Frontal cortex (tissue), 4 donors: ENCODE data around the gene TMPRSS9. TPM values are rescaled to one million over a fixed set of nuclear protein-coding genes. Genes with fewer than 3 reads are reported as not detected.
"Not testable (repeated sequence)": the region's sequence is repeated elsewhere in the genome, so short reads cannot be mapped to it uniquely, and the experiment has no call there.

Experiments used
- DNase-seq, 2 donors: peaks; one replicate each; pipeline ENCODE4 v3.0.0; 2012; ENCODE audit warnings: low spot score in 2 of 2
- FAIRE-seq: peaks from 2 replicates; lab custom pipeline; 2012; peaks lifted over from hg19 to GRCh38; lab: Jason Lieb, UNC
- total RNA-seq: library from RNA; depleted of rRNA; stranded (reverse); fragments of >200 nt; gene quantifications from one replicate; pipeline ENCODE4 v1.2.3, GENCODE V29; 2014
- donor health status: control.
- donor health status: control.
- donor health status: control.

TMPRSS9 gene
- total RNA-seq, 1 donor from 2014 or later = 0.41 TPM

DNA sequence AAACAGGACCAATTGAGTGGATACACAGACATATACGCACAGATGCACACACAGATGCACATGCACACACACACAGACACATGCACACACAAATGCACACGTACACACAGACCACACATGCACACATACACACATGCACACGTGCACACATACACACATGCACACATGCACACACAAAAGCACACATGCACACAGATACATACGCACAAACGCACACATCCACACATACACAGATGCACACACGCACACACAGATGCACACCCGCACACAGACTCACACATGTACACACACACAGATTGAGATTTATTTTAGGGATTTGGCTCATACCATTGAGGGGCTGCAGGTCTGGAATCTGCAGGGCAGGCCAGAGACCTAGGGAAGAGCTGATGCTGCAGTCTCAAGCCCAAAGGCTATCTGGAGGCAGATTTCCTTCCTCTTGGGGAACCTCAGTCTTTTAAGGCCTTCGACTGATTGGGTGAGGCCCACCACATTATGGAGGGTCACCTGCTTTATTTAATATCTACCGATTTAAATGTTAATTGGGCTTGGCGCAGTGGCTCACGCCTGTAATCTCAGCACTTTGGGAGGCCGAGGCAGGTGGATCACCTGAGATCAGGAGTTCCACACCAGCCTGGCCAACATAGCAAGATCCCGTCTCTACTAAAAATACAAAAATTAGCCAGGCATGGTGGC lies 22.6 kb downstream of the TMPRSS9 start:
- FAIRE-seq = no peak

DNA sequence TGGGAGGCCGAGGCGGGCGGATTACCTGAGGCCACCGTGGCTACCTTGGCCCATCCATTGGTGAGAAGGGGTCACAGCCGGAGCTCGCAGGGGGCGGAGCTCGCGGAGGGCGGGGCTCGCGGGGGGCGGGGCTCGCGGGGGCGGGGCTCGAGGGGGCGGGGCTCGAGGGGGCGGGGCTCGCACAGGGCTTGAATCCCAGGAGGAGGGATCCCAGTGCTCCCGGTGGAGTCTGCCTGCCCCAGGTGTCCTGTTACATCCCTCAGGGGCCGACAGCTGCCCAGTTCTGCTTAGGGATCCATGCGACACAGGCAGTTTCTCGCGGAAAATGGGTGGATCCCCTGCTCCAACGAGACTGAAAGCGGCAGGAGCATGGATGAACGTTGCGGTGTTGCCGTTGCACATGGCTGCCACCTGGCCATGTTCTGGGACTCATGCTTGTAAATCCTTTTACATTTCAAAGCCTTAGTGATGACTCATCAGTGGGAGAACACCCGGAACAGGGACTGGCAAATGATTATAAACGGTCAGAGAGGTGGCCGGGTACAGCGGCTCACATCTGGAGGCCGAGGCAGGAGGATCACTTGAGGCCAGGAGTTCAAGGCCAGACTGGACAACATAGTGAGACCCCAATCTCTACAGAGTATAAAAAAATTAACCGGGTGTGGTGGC lies 25.1 kb downstream of the TMPRSS9 start:
- no peak for DNase-seq
- no peak for FAIRE-seq

More for the DNA sequence above, 22.6 kb downstream of the TMPRSS9 start:
- DNase-seq = no peak

DNA sequence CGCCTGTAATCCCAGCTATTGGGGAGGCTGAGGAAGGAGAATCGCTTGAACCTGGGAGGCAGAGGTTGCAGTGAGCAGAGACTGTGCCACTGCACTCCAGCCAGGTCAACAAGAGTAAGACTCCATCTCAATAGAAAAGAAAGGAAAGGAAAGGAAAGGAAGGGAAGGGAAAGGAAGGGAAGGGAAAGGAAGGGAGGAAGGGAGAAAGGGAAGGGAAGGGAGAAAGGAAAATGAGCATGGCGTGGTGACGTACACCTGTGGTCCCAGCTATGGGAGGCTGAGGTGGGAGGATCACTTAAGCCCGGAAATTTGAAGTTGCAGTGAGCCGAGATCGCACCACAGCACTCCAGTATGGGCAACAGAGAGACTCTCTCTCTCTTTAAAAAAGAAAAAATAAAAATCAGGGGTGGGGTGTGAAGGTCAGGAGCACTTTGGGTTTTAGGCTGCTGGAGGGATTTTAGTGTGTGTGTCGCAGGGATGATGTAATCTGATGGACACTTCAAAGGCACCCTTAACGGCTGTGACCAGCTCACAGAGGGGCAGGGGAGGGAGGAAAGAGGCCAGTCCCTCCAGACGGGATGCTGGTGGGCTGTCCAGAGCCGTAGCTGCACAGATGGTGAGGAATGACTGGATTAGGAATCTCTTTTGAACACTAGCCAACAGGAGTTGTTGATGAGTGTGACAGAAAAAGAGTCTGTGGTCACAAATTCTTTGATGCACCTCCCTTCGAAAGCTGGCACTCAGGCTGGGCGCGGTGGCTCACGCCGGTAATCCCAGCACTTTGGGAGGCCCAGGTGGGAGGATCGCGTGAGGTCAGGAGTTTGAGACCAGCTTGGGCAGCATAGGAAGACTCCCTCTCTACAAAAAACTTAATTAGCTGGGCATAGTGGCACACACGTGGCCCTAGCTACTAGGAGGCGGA lies 27.6 kb downstream of the TMPRSS9 start:
- DNase-seq (no peak), FAIRE-seq (no peak)

DNA sequence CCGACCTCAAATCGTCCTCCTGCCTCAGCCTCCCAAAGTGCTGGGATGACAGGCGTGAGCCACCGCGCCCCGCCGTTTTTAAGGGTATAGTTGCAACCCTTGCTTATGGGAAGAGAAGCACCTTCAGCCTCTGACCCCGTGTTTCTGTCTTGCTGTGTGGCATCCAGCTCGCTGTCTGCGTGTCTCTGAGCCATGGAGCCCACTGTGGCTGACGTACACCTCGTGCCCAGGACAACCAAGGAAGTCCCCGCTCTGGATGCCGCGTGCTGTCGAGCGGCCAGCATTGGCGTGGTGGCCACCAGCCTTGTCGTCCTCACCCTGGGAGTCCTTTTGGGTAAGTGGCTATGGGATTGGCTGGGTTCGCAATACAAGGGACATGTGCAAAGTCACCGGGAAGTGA lies 29.5 kb downstream of the TMPRSS9 start:
- DNase-seq (no peak), FAIRE-seq (no peak)

DNA sequence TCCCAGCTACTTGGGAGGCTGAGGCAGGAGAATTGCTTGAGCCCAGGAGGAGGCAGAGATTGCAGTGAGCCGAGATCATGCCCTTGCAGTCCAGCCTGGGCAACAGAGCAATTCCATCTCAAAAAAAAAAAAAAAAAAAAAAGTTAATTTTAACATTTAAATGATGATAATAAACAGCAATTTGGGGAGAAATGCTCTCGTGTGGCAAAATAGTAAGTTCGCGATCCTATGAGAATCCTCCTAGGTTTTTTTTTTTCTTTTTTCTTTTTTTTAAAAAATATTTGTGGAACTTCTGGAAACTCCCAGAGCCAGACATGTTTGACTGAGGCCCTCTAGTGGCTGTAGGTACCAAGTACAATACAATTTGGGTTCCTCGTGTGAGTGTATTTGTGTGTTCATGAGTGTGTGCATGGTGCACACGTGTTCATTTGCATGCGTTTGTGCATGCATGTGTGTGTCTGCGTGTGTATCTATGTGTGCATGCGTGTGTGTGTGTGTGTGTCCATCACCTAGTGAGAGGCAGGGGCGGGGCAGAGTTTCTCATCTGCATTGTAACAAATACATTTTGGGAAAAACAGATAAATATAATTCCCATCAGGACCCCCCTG lies 31.2 kb downstream of the TMPRSS9 start:
- FAIRE-seq (no peak), DNase-seq (peak; percentile 67 to 68)

DNA sequence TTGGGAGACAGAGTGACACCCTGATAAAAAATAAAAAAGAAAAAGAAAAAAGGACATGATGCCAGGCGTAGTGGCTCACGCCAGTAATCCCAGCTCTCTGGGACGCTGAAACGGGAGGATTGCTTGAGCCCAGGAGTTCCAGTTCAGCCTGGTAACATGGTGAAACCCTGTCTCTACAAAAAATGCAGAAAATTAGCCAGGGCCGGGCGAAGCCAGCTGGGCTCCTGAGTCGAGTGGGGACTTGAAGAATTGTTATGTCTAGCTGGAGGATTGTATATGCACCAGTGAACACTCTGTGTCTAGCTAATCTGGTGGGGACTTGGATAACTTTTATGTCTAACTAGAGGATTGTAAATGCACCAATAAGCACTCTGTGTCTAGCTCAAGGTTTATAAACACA lies 32.3 kb downstream of the TMPRSS9 start:
- FAIRE-seq (no peak), DNase-seq (no peak)

DNA sequence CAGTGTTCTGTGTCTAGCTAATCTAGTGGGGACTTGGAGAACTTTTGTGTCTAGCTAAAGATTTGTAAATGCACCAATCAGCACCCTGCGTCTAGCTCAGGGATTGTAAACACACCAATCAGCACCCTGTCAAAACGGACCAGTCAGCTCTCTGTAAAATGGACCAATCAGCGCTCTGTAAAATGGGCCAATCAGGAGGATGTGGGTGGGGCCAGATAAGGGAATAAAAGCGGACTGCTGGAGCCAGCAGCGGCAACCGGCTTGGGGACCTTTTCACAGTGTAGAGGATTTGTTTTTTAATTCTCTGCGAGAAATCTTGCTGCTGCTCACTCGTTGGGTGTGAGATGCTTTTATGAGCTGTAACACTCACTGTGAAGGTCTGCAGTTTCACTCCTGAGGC lies 32.8 kb downstream of the TMPRSS9 start:
- not testable (repeated sequence) for FAIRE-seq, DNase-seq

DNA sequence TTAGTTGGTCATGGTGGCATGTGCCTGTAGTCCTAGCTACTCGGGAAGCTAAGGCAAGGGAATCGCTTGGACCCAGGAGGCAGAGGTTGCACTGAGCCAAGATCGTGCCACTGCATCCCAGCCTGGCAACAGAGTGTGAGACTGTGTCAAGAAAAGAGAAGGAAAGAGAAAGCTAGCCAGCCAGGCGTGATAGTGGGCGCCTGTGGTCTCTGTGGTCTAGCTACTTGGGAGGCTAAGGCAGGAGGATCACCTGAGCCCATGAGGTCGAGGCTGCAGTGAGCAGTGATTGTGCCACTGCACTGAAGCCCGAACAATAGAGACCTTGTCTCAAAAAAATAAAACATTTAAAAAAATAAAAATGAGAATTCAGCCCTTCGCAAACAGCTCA lies 34.0 kb downstream of the TMPRSS9 start:
- no peak for DNase-seq
- FAIRE-seq = no peak

DNA sequence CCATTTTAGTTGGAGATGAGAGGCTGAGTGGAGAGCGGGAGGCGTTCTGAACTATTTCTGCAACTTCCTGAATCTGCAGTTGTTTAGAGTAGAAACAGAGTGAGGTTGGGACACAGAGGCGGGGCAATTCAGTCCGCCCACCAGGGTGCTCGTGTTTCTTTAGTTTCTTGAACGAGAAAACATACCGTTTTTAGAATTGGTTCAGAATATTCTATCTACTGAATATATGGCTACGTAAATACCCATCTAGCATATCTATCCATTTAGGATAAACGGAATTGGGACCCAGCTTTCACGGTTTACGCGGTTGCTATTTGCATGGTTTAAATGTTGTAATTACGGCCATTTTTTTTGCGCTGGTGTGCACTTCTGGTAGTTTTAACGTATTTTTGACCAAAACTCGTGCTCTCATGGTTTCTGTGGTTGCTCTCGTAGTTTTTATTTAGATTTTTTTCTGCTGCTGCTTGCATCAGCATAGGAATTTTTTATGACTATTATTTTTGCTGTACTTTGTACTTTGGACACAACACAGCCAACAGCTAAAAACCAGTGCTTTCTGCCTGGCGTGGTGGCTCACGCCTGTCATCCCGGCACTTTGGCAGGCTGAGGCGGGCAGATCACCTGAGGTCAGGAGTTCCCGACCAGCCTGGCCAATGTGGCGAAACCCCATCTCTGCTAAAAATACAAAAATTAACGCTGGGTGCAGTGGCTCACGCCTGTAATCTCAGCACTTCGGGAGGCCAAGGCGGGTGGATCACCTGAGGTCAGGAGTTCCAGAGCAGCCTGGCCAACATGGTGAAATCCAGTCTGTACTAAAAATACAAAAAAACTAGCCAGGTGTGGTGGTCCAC lies 34.6 kb downstream of the TMPRSS9 start:
- DNase-seq = peak in 1 of 2 donors; percentile 49
- FAIRE-seq = no peak

DNA sequence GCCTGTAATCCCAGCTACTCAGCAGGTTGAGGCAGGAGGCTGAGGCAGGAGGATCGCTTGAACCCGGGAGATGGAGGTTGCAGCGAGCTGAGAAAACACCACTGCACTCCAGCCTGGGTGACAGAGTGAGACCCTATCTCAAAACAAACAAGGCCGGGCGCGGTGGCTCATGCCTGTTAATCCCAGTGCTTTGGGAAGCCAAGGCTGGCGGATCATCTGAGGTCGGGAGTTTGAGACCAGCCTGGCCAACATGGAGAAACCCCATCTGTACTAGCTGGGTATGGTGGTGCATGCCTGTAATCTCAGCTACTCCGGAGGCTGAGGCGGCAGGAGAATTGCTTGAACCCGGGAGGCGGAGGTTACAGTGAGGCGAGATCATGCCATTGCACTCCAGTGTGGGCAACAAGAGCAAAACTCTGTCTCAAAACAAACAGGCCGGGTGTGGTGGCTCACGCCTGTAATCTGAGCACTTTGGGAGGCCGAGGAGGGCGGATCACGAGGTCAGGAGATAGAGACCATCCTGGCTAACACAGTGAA lies 35.3 kb downstream of the TMPRSS9 start:
- not testable (repeated sequence) for FAIRE-seq

DNA sequence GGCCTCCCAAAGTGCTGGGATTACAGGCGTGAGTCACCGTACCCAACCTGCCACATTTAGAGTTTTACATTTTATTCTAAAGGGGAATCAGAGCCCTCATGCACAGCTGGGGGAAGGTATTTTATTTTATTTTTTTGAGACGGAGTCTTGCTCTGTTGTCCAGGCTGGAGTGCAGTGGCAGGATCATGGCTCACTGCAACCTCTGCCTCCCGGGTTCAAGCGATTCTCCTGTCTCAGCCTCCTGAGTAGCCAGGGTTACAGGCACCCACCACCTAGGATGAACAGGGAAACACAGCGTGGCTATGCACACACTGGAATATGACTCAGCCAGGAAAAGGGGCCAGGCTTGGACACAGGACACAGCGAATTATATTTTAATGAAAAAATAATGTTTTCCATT lies 37.1 kb downstream of the TMPRSS9 start:
- DNase-seq, FAIRE-seq: not testable (repeated sequence)

More for the DNA sequence above, 35.3 kb downstream of the TMPRSS9 start:
- not testable (repeated sequence) for DNase-seq

DNA sequence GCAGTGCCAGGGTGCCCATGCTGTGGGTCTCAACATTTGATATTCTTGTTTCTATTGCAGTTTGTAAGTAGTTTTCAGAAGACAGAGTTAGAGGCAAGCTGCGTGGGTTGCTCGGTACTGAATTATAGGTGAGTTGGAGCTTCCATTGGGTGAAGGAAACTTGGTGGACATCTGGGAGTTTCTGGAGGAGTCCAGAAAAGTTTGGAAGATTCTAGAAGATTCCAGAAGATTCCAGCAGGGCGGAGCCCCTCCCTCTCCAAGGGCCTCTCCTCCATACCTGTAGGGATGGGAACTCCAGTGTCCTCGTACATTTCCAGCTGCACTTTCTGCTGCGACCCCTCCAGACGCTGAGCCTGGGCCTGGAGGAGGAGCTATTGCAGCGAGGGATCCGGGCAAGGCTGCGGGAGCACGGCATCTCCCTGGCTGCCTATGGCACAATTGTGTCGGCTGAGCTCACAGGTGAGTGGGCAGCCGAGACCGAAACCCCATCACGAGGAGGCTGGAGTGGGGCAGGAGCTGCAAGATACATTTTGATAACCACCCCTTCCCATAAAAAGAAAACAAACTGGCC lies 38.8 kb downstream of the TMPRSS9 start:
- no peak for FAIRE-seq

DNA sequence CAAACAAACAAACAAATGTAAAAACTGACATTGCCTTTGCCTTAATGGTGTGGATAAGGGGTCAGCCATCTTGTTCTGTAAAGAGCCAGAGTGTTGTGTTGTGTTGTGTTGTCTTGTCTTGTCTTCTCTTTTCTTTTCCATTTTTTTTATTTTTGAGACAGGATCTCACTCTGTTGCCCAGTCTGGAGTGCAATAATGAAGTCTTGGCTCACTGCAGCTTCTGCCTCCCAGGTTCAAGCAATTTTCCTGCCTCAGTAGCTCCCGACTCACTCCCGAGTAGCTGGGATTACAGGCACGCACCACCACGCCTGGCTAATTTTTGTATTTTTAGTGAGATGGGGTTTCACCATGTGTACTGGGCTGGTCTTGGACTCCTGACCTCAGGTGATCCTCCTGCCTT lies 39.5 kb downstream of the TMPRSS9 start:
- DNase-seq (no peak), FAIRE-seq (no peak)

More for the DNA sequence above, 38.8 kb downstream of the TMPRSS9 start:
- no peak for DNase-seq

DNA sequence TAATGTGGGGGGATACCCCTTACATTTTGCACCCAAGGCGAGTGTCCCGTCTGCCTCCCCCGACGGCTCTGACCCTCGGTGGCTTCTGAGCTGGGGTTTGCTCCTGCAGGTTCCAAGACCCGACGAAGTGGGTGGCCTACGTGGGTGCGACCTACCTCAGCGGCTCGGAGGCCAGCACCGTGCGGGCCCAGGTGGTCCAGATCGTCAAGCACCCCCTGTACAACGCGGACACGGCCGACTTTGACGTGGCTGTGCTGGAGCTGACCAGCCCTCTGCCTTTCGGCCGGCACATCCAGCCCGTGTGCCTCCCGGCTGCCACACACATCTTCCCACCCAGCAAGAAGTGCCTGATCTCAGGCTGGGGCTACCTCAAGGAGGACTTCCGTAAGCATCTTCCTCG lies 48.2 kb downstream of the TMPRSS9 start:
- no peak for FAIRE-seq

DNA sequence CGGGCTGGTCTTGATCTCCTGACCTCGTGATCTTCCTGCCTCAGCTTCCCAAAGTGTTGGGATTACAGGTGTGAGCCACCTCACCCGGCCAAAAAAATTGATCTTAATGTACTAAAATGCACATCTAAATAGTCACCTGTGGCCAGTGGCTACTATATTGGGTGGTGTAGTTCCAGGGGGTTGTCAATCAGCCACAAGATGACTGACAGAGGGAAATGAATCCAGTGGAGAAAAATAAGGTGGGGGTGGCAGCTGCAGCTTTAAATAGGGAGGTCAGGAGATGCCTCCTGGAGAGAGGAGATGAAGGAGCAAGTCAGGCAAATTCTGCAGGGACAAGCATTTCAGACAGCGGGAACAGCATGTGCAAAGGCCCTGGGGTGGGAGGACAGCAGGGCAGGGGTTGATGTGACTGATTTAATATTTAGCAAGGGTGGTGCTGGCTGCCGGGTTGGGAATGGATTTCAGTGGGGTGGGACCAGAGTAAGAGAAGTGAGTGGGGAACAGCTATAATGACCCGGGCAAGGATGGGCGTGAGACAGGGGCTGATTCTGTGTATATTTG lies 49.4 kb downstream of the TMPRSS9 start:
- FAIRE-seq = no peak

More for the DNA sequence above, 48.2 kb downstream of the TMPRSS9 start:
- no peak for DNase-seq

DNA sequence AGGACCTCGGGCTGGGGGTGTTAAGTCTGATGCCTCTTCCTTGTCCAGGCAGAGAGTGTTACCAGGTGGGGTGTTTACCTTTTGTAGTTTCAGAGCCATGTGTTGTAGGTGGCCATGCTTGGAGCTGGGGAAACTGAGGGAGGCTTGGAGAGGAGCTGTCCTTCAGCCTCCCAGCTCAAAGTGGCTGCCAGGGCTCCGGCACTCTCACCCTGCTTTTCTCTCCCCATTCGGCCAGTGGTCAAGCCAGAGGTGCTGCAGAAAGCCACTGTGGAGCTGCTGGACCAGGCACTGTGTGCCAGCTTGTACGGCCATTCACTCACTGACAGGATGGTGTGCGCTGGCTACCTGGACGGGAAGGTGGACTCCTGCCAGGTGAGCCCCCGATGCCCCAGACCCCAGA lies 50.0 kb downstream of the TMPRSS9 start:
- DNase-seq (no peak), FAIRE-seq (no peak)

More for the DNA sequence above, 49.4 kb downstream of the TMPRSS9 start:
- no peak for DNase-seq

DNA sequence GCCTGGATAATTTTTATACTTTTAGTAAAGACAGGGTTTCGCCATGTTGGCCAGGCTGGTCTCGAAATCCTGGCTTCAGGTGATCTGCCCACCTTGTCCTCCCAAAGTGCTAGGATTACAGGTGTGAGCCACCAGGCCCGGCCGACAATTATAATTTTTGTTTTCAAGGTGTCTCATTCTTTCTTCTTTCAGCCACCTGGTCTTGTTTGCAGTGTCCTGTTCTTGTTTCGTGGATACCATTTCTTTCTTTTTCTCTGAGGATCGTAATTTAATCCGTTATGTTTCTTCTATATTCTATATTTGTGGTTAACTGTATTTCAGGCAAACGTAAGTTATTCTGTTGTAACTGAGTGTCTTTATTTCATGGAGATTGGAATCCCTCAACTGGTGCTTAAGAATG lies 51.6 kb downstream of the TMPRSS9 start:
- FAIRE-seq (no peak), DNase-seq (no peak)

DNA sequence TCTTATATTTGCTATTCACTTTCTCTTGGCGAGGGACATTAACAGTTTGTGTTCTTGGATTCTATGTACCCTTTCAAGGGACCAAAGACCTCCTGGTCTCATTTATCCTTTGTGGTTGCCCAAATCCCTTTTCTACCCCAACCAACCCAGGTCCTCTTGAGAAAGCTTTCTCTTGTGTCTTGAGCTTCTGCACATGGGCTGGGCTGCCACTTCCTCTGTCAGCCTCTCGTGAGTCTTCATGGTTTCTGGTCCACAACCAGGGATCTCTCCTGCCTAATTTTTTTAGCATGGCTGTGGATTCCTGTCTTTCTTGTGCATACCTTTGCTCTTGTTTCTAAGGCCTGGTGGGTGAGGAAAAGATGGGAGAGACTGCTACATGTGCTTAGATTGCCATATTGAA lies 52.4 kb downstream of the TMPRSS9 start:
- DNase-seq (no peak), FAIRE-seq (no peak)
